Measurements from ENCODE around the gene PPP1R14C.
A peak's percentile ranks its signal among the peaks of the same experiment; 100 is the strongest.

Gene PPP1R14C

DNA sequence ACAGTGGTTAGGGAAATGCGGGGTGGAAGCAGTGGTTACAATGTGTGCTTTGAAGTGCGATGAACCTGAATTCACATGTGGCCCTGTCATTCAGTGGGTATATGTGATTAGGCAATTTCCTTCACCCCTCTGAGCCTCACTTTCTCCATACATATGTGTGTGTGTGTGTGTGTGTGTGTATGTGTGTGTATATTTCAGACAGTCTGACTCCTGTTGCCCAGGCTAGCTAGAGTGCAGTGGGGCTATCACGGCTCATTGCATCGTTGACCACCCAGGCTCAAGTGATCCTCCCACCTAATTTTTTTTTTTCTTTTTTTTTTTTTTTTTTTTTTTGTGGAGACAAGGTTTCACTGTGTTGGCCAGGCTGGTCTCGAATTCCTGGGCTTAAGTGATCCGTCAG, 6.3 kb downstream of the PPP1R14C start:
- POLR2A ChIA-PET (ENCODE audit: low non-redundant PET) = no interaction called here
- CTCF ChIA-PET = no interaction called here
- H3K27ac ChIP-seq = 0 out of 2 replicates have a peak overlapping the region, but pooled peaks have one; percentile 17
- TF ChIP-seq, protein P1, sequence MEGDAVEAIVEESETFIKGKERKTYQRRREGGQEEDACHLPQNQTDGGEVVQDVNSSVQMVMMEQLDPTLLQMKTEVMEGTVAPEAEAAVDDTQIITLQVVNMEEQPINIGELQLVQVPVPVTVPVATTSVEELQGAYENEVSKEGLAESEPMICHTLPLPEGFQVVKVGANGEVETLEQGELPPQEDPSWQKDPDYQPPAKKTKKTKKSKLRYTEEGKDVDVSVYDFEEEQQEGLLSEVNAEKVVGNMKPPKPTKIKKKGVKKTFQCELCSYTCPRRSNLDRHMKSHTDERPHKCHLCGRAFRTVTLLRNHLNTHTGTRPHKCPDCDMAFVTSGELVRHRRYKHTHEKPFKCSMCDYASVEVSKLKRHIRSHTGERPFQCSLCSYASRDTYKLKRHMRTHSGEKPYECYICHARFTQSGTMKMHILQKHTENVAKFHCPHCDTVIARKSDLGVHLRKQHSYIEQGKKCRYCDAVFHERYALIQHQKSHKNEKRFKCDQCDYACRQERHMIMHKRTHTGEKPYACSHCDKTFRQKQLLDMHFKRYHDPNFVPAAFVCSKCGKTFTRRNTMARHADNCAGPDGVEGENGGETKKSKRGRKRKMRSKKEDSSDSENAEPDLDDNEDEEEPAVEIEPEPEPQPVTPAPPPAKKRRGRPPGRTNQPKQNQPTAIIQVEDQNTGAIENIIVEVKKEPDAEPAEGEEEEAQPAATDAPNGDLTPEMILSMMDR (conservative IDR thresholded peaks at IDR 0.05; ENCODE audit: low read depth) = no peak
- DNase-seq (ENCODE audit: low spot score) = no peak

DNA sequence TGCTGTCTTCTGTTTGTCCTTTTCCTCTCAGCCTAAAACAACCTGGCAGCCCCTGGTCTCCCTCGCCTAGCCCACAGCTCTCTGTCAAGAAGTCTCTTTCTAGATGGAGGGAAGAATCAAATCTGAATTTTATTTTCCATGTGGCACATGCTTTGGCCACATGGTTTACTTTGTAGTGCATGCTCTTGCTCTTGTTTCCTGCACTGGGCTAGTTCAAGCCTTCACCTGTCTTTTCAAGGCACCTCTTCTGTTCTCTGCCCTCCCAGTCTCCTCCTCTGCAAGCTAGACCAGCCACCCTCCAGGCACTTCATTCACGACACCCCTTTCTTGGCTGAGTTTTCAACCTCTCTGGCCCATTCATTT, 7.6 kb downstream of the PPP1R14C start:
- DNase-seq (ENCODE audit: low spot score) = no peak
- TF ChIP-seq, protein P1 (conservative IDR thresholded peaks at IDR 0.05; ENCODE audit: low read depth) = no peak
- H3K27ac ChIP-seq = peak overlapping the region; percentile 32
- ChIA-PET CTCF (no interaction called here), POLR2A (ENCODE audit: low non-redundant PET) (no interaction called here)

DNA sequence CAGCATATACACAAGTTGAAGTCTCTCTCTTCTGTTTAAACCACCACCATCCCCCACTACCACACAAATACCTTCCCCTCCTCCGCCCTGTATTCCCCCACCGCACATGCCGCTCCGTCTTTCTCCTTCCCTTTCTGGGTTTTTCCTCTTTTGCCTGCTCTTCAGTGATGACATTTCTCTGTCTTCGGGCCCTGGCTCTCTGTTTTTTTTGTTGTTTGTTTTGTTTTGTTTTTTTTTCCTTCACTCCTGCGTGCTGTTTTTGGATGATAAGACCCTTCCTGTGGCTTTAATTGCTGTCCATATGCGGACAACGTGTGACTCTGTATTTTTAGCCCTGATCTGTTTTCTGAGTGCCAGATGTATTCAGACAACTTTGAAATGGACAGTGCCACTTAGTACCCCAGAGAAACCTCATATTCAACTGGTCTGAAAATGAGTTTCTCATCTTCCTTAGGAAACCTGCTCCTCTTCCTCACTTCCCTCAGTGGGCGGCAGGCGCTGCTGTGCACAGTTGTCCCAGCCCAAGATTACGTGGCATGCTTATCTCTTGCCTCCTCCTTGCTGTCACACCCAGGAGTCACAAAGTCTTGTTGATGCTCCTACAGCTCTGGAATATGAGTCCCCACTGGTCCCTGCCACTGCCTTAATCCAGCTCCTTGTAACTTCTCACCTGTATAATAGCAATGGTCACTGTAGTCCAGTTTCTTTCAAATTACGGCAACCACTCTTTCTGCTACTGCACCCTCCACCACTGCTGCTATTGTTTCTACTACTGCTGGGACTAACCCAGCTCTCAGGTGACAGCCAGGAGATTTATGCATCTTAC, 8.2 kb downstream of the PPP1R14C start:
- POLR2A ChIA-PET (ENCODE audit: low non-redundant PET) = no interaction called here
- CTCF ChIA-PET = no interaction called here
- DNase-seq (ENCODE audit: low spot score) = no peak

DNA sequence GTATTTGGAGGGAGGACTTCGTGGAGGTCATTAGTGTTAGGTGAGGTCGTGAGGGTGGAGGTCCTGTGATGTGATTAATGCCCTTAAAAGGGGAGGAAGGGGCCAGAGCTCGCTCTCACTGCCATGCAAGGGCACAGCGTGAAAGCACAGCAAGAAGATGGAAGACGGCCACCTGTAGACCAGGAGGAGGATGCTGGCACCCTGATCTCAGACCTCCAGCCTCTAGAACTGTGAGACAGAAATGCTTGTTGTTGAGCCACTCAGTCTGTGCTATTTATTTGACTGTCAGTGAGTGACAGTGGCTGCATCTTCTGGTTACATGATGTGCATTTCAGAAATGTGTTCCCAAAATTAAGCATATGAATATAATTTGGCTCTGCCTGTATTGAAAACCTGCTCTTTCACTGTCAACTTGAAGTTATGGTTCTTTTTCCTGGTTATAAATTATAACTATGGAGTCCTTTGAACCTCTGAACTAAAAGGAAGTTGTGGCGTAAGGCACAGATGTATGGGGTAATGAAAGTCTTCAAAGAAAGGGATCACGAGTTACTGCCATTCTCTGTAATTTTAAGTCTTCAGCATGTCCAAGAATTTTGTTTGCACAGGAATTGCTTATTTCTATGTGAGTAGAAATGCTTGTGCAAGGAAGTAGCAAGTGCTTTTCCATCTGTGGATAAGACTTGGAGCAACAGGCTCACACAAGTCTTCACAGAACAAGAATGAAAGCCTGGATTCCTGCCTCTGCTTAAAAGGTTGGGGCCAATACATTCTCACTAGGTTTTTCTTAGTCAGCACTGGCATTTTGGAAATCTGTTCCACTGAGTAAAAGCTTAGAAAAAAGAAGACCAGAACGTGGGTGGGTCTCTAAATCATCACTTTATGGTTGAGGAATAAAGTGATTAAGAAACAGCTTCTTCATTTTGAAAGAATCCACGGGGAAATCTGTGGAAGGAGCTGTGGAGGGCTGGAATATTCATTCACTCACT, 10.3 kb downstream of the PPP1R14C start:
- TF ChIP-seq, protein P1 (conservative IDR thresholded peaks at IDR 0.05; ENCODE audit: low read depth) = no peak
- DNase-seq (ENCODE audit: low spot score) = peak; percentile 45
- POLR2A ChIA-PET (ENCODE audit: low non-redundant PET) = no interaction called here
- peak overlapping the region; percentile 98 for H3K27ac ChIP-seq
- CTCF ChIA-PET = interaction anchor here (1.6 to 1.7 kb wide), 2 partner anchors 72 to 182 kb away, joined by 3 to 4 read pairs; no protein-coding TSS in a partner anchor

More for the DNA sequence above, 8.2 kb downstream of the PPP1R14C start:
- TF ChIP-seq, protein P1 (conservative IDR thresholded peaks at IDR 0.05; ENCODE audit: low read depth) = no peak
- peak overlapping the region; percentile 98 for H3K27ac ChIP-seq

DNA sequence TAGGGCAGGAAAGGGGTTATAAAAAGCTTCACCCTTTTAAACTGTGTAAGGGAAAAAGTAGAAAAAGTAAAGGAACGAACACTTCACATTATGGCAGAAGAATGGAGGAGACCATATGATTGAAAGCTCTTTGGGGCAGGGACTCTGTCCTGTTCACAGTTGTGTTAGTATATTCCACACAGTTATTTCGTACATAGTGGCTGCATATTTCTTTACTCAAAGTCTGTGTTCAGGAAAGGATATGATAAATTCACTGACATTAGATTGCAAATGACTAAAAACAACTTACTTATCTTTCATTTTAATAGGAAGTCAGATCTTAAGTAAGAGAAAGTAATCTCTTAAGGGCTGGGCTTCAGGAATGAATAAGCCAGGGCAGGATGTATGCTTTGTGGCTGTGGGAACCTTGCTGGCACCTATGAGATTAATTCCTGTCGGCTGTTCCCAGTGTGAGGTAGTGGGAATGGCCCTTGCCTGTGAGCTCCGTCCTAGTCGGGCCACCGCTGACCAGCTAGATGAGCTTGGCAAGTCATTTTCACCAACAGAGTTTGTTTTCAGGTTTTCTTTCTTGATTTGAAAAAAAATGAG, 11.2 kb downstream of the PPP1R14C start:
- DNase-seq (ENCODE audit: low spot score) = no peak
- H3K27ac ChIP-seq = peak overlapping the region; percentile 96
- POLR2A ChIA-PET (ENCODE audit: low non-redundant PET) = no interaction called here
- TF ChIP-seq, protein P1 (conservative IDR thresholded peaks at IDR 0.05; ENCODE audit: low read depth) = no peak
- CTCF ChIA-PET = interaction anchor here (1.6 to 1.7 kb wide), 2 partner anchors 73 to 181 kb away, joined by 3 to 4 read pairs; no protein-coding TSS in a partner anchor

DNA sequence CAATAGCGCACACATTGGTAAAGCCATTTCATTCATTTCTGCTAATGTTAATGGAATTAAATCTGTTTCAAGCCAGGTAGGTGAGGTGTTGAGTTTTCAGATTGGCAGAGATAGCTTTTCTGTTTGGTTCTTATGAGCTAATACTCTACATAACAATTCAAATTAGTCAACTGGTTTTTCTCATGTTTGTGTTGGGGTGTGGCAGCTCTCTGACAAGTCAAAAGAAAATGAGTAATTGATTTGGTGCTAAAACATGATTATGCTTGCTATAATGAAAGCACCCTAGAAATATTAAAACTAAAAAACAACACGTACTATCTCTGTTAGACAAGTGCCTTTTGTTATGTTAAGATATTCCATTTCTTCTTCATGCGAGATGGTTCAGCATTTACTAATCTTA, 13.6 kb downstream of the PPP1R14C start:
- CTCF ChIA-PET = interaction anchor here (0.7 to 1.3 kb wide), 2 partner anchors 13 to 154 kb away, joined by 3 to 5 read pairs; no protein-coding TSS in a partner anchor
- TF ChIP-seq, protein P1 (conservative IDR thresholded peaks at IDR 0.05; ENCODE audit: low read depth) = no peak
- H3K27ac ChIP-seq = no peak overlapping the region
- peak; percentile 53 for DNase-seq (ENCODE audit: low spot score)
- POLR2A ChIA-PET (ENCODE audit: low non-redundant PET) = no interaction called here

Measured in RWPE1 (cell line).